IMR-90 (cell line): ENCODE results near the gene CEP170B. TPM values are rescaled to one million over a fixed set of nuclear protein-coding genes. Genes with fewer than 3 reads are reported as not detected.

Experiments
- ATAC-seq: fragments of 200-7000 bp; cut with Tn5 transposase; 2 replicates; pipeline ENCODE4 v1.9.1; 2020; ENCODE audit warnings: low read depth, mild to moderate bottlenecking, moderate library complexity
- BruUV-seq: library from RNA; stranded (reverse); fragments of 400-500 nt; replicated peaks from 2 replicates; lab custom pipeline; 2021; lab: Mats Ljungman, UMichigan
- CTCF ChIA-PET: fragments of 300-600 bp; formaldehyde crosslinking; extraction: SDS; loops from one replicate; lab custom pipeline; 2021; ENCODE audit warnings: antibody characterized with exemption; lab: Yijun Ruan, JAX
- POLR2A ChIA-PET: fragments of 300-600 bp; sonication (Branson Sonifier 250); formaldehyde crosslinking; loops from one replicate; lab custom pipeline; 2022; ENCODE audit warnings: antibody characterized with exemption; ENCODE audit not compliant: unreplicated experiment; lab: Charles Lee
- DNase-seq: peaks from one replicate; pipeline ENCODE4 v3.0.0; 2013
- H2AFZ ChIP-seq: replicated peaks from 2 replicates; pipeline ENCODE3; 2013; ENCODE audit warnings: low read length, mild to moderate bottlenecking; ENCODE audit not compliant: poor library complexity
- H2AK5ac ChIP-seq: 2 replicates; pipeline ENCODE4 v1.6.1; 2013; ENCODE audit warnings: low read depth, low read length, inconsistent platforms
- H2AK9ac ChIP-seq: replicated peaks from 2 replicates; pipeline ENCODE3; 2013; ENCODE audit warnings: mild to moderate bottlenecking, low read depth, low read length, moderate library complexity; ENCODE audit not compliant: poor library complexity
- H2BK120ac ChIP-seq: 2 replicates; pipeline ENCODE4 v1.6.1; 2013; ENCODE audit warnings: low read depth, low read length, inconsistent platforms
- H2BK15ac ChIP-seq: 3 replicates; pipeline ENCODE4 v1.6.1; 2013; ENCODE audit warnings: low read depth, low read length, inconsistent platforms
- H2BK20ac ChIP-seq: 2 replicates; pipeline ENCODE4 v1.6.1; 2013; ENCODE audit warnings: low read depth, mild to moderate bottlenecking, inconsistent platforms, low read length, moderate library complexity
- H2BK5ac ChIP-seq: 2 replicates; pipeline ENCODE4 v1.6.1; 2013; ENCODE audit warnings: mild to moderate bottlenecking, low read depth, low read length, inconsistent platforms; ENCODE audit not compliant: poor library complexity, severe bottlenecking
- H3K14ac ChIP-seq: replicated peaks from 2 replicates; pipeline ENCODE4 v1.6.1; 2013; ENCODE audit warnings: low read depth, low read length, inconsistent platforms
- H3K18ac ChIP-seq: 2 replicates; pipeline ENCODE4 v1.6.1; 2013; ENCODE audit warnings: low read depth, low read length, control low read depth
- H3K23ac ChIP-seq: 2 replicates; pipeline ENCODE4 v1.6.1; 2013; ENCODE audit warnings: low read depth, low read length, inconsistent platforms
- H3K27ac ChIP-seq: 2 replicates; pipeline ENCODE4 v1.5.1; 2013; ENCODE audit warnings: mild to moderate bottlenecking, control low read depth, low read length; ENCODE audit not compliant: insufficient read depth
- H3K27me3 ChIP-seq: 2 replicates; pipeline ENCODE4 v1.6.1; 2013; ENCODE audit warnings: low read length; ENCODE audit not compliant: control insufficient read depth, insufficient read depth
- H3K36me3 ChIP-seq: 2 replicates; pipeline ENCODE4 v1.6.1; 2013; ENCODE audit warnings: low read length, mixed read lengths; ENCODE audit not compliant: control insufficient read depth, insufficient read depth
- H3K4ac ChIP-seq: 2 replicates; pipeline ENCODE4 v1.6.1; 2013; ENCODE audit warnings: low read depth, low read length, inconsistent platforms
- H3K4me1 ChIP-seq: 2 replicates; pipeline ENCODE4 v1.6.1; 2013; ENCODE audit warnings: low read length, mixed read lengths; ENCODE audit not compliant: control insufficient read depth, insufficient read depth
- H3K4me2 ChIP-seq: 2 replicates; pipeline ENCODE4 v1.6.1; 2013; ENCODE audit warnings: low read depth, mild to moderate bottlenecking, control low read depth, low read length, moderate library complexity
- H3K4me3 ChIP-seq: 2 replicates; pipeline ENCODE4 v1.5.1; 2013; ENCODE audit warnings: low read depth, mild to moderate bottlenecking, control low read depth, low read length, moderate library complexity; ENCODE audit not compliant: insufficient read depth
- H3K56ac ChIP-seq: 2 replicates; pipeline ENCODE4 v1.6.1; 2013; ENCODE audit warnings: low read length, inconsistent platforms; ENCODE audit not compliant: insufficient read depth; ENCODE audit errors: extremely low read depth
- H3K79me1 ChIP-seq, 2 experiments: 2 replicates each; pipeline ENCODE4 v1.6.1; 2013; ENCODE audit warnings: low read length in 2 of 2, inconsistent platforms in 1 of 2, low read depth in 1 of 2
- H3K9ac ChIP-seq: 2 replicates; pipeline ENCODE4 v1.6.1; 2013; ENCODE audit warnings: low read depth, low read length, control low read depth
- H3K9me1 ChIP-seq: 2 replicates; pipeline ENCODE4 v1.6.1; 2013; ENCODE audit warnings: low read length, inconsistent platforms; ENCODE audit not compliant: insufficient read depth
- H3K9me3 ChIP-seq: 2 replicates; pipeline ENCODE4 v1.6.1; 2013; ENCODE audit warnings: low read length; ENCODE audit not compliant: control insufficient read depth, insufficient read depth
- H4K20me1 ChIP-seq: 2 replicates; pipeline ENCODE4 v1.6.1; 2013; ENCODE audit warnings: low read length, inconsistent platforms; ENCODE audit not compliant: insufficient read depth
- H4K5ac ChIP-seq: 2 replicates; pipeline ENCODE4 v1.6.1; 2013; ENCODE audit warnings: mild to moderate bottlenecking, low read depth, low read length, control low read depth
- H4K8ac ChIP-seq, 2 experiments: 2 replicates each; pipeline ENCODE4 v1.6.1; 2013; ENCODE audit warnings: low read depth in 2 of 2, low read length in 2 of 2, control low read depth in 1 of 2, inconsistent platforms in 1 of 2
- H4K91ac ChIP-seq: 2 replicates; pipeline ENCODE4 v1.6.1; 2013; ENCODE audit warnings: low read depth, low read length, inconsistent platforms; ENCODE audit not compliant: insufficient read depth
- ELK1 ChIP-seq: fragments of 150-350 bp; IDR thresholded peaks from 2 replicates; pipeline ENCODE4 v1.6.1; 2016; ENCODE audit warnings: low read depth, mild to moderate bottlenecking, low read length, moderate library complexity, borderline replicate concordance
- FOS ChIP-seq: fragments of 150-350 bp; IDR thresholded peaks from 2 replicates; pipeline ENCODE4 v1.6.1; 2016; ENCODE audit warnings: low read depth, low read length
- MAFK ChIP-seq: IDR thresholded peaks from 2 replicates; pipeline ENCODE4 v1.6.1; 2012; ENCODE audit warnings: low read depth, low read length, improper control_type of control experiment
- MXI1 ChIP-seq: IDR thresholded peaks from 2 replicates; pipeline ENCODE4 v1.6.1; 2012; ENCODE audit warnings: low read depth, mild to moderate bottlenecking, low read length, moderate library complexity, borderline replicate concordance
- NFE2L2 ChIP-seq: fragments of 150-350 bp; IDR thresholded peaks from 2 replicates; pipeline ENCODE4 v1.6.1; 2016; ENCODE audit warnings: low read depth, mild to moderate bottlenecking, low read length
- POLR2A ChIP-seq: IDR thresholded peaks from 2 replicates; pipeline ENCODE4 v1.6.1; 2012; ENCODE audit warnings: mild to moderate bottlenecking, low read depth, low read length
- RCOR1 ChIP-seq: IDR thresholded peaks from 2 replicates; pipeline ENCODE4 v1.6.1; 2012; ENCODE audit warnings: mild to moderate bottlenecking, low read length, improper control_type of control experiment; ENCODE audit not compliant: insufficient replicate concordance
- WGBS, 2 experiments: methylation state at CpG; one replicate each; pipeline versions ENCODE4 v1.1.5 to v1.1.7; 2013; ENCODE audit warnings: missing lambda C conversion rate in 2 of 2; ENCODE audit not compliant: insufficient read length in 1 of 2; ENCODE audit errors: extremely low coverage in 2 of 2; 5-methylcytosine and 5-hydroxymethylcytosine counted together
- dilution Hi-C: fragments of 300-500 bp; cut with HindIII; formaldehyde crosslinking; loops from one replicate; pipeline ENCODE4 v1.14.3; 2018; ENCODE audit warnings: low sequenced_read_pairs; ENCODE audit not compliant: unreplicated experiment
- in situ Hi-C: fragments of 300-500 bp; cut with MboI; formaldehyde crosslinking; loops from 3 replicates; pipeline ENCODE4 v1.14.3; 2019; ENCODE audit warnings: low sequenced_read_pairs, inconsistent platforms, mixed read lengths
- intact Hi-C: fragments of 100-400 bp; cut with micrococcal nuclease; formaldehyde crosslinking; loops from 2 replicates; pipeline ENCODE4 v1.10.0; 2022
- polyA plus RNA-seq, 3 experiments: library from polyadenylated mRNA; depleted of rRNA; stranded (reverse); fragments of >200 nt; gene quantifications; 2 replicates each; pipeline ENCODE4 v1.2.3, GENCODE V29; 2012; ENCODE audit warnings: low replicate concordance in 1 of 3
- total RNA-seq: library from RNA; depleted of rRNA; stranded (reverse); fragments of >200 nt; gene quantifications from 2 replicates; pipeline ENCODE4 v1.2.3, GENCODE V29; 2012

Gene CEP170B
- total and polyA plus RNA-seq, 2 of the 4 experiments (the other 2 are of a cell fraction): 3.6 to 13.1 TPM

GRCh38 chr14:104855532-104856090 lies 9.5 kb upstream of the CEP170B start:
- ChIA-PET CTCF (no interaction called here), POLR2A (no interaction called here)
- intact Hi-C loops (no loop called here), in situ Hi-C loops (no loop called here), dilution Hi-C loops (no loop called here)
- Histone ChIP-seq H3K9me3 (peaks cover 4% of the 10 kb centered on the region; the same call in 1 of the 2 replicates), H3K79me1 (no peaks in the 10 kb centered on the region), H3K23ac (no peak overlapping the region), H3K4me3 (no peak overlapping the region), H3K56ac (no peak overlapping the region), H2BK120ac (no peak overlapping the region), H3K18ac (no peak overlapping the region), H2BK15ac (no peak overlapping the region), H2BK5ac (no peak overlapping the region), H3K9me1 (no peaks in the 10 kb centered on the region), H2BK20ac (no peak overlapping the region), H3K14ac (no peak overlapping the region), H2AK5ac (no peak overlapping the region), H3K9ac (no peak overlapping the region), H4K5ac (no peak overlapping the region), H4K8ac (no peak overlapping the region), H3K27ac (no peak overlapping the region), H4K91ac (no peak overlapping the region), H3K4ac (no peak overlapping the region), H3K27me3 (peaks cover 35% of the 10 kb centered on the region), H3K36me3 (no peaks in the 10 kb centered on the region), H2AK9ac (no peak overlapping the region), H3K4me2 (no peak overlapping the region), H4K20me1 (no peaks in the 10 kb centered on the region), H3K4me1 (no peaks in the 10 kb centered on the region), H2AFZ (no peak overlapping the region)
- DNase-seq: no peak
- no peak for ATAC-seq
- BruUV-seq: no TSS peak
- no peak for TF ChIP-seq POLR2A
- no peak for TF ChIP-seq MAFK
- no peak for TF ChIP-seq FOS
- no peak for TF ChIP-seq RCOR1
- TF ChIP-seq ELK1: no peak
- no peak for TF ChIP-seq MXI1
- TF ChIP-seq NFE2L2: no peak
- WGBS, 2 experiments: 61% methylated on average over 7 of the region's 12 CpGs; no CpG with 5 or more reads in 1 of the 2 experiments
